H9 (cell line): ENCODE data around the gene ADCY5. TPM values are rescaled to one million over a fixed set of nuclear protein-coding genes. Genes with fewer than 3 reads are reported as not detected.

Source experiments
- DNase-seq: peaks from one replicate; pipeline ENCODE4 v3.0.0-alpha.2; 2017
- H2AFZ ChIP-seq: one replicate; pipeline ENCODE4 v1.6.1; 2013; ENCODE audit warnings: mild to moderate bottlenecking, low read length, control low read depth, moderate library complexity
- H2AK5ac ChIP-seq: 2 replicates; pipeline ENCODE4 v1.6.1; 2013; ENCODE audit warnings: low read length, control low read depth, mixed read lengths; ENCODE audit not compliant: insufficient read length
- H2BK120ac ChIP-seq: one replicate; pipeline ENCODE4 v1.6.1; 2013; ENCODE audit warnings: low read depth, mild to moderate bottlenecking, low read length, control low read depth, inconsistent platforms; ENCODE audit not compliant: poor library complexity, severe bottlenecking
- H2BK12ac ChIP-seq: 2 replicates; pipeline ENCODE4 v1.6.1; 2013; ENCODE audit warnings: low read length, control low read depth, mixed read lengths, low read depth; ENCODE audit not compliant: insufficient read length
- H2BK15ac ChIP-seq: 2 replicates; pipeline ENCODE4 v1.6.1; 2013; ENCODE audit warnings: low read depth, low read length, control low read depth
- H2BK20ac ChIP-seq: one replicate; pipeline ENCODE4 v1.6.1; 2013; ENCODE audit warnings: low read depth, mild to moderate bottlenecking, low read length, control low read depth, inconsistent platforms; ENCODE audit not compliant: poor library complexity, severe bottlenecking
- H2BK5ac ChIP-seq: 2 replicates; pipeline ENCODE4 v1.6.1; 2013; ENCODE audit warnings: low read length, control low read depth, mixed read lengths; ENCODE audit not compliant: insufficient read length
- H3K14ac ChIP-seq: 2 replicates; pipeline ENCODE4 v1.6.1; 2013; ENCODE audit warnings: low read length, control low read depth; ENCODE audit not compliant: insufficient read depth
- H3K18ac ChIP-seq: 2 replicates; pipeline ENCODE4 v1.6.1; 2013; ENCODE audit warnings: low read depth, mild to moderate bottlenecking, mixed read lengths, low read length, control low read depth; ENCODE audit not compliant: insufficient read length
- H3K23ac ChIP-seq: 2 replicates; pipeline ENCODE4 v1.6.1; 2013; ENCODE audit warnings: low read length, control low read depth, mixed read lengths, low read depth; ENCODE audit not compliant: insufficient read length
- H3K23me2 ChIP-seq: 2 replicates; pipeline ENCODE4 v1.6.1; 2013; ENCODE audit warnings: low read depth, mild to moderate bottlenecking, mixed read lengths, low read length, control low read depth; ENCODE audit not compliant: insufficient read length, poor library complexity, severe bottlenecking
- H3K27ac ChIP-seq: 2 replicates; pipeline ENCODE4 v1.5.1; 2013; ENCODE audit warnings: low read length, control low read depth, mixed read lengths, low read depth; ENCODE audit not compliant: insufficient read length
- H3K27me3 ChIP-seq: 2 replicates; pipeline ENCODE4 v1.6.1; 2013; ENCODE audit warnings: low read length, control low read depth, inconsistent platforms; ENCODE audit not compliant: insufficient read depth
- H3K4ac ChIP-seq: 2 replicates; pipeline ENCODE4 v1.6.1; 2013; ENCODE audit warnings: low read depth, mild to moderate bottlenecking, control low read depth, inconsistent platforms, low read length, moderate library complexity
- H3K4me1 ChIP-seq: 2 replicates; pipeline ENCODE4 v1.6.1; 2013; ENCODE audit warnings: low read length, control low read depth, inconsistent platforms; ENCODE audit not compliant: insufficient read depth
- H3K4me2 ChIP-seq: 2 replicates; pipeline ENCODE4 v1.6.1; 2013; ENCODE audit warnings: low read length, control low read depth, mixed read lengths; ENCODE audit not compliant: insufficient read length, insufficient read depth
- H3K56ac ChIP-seq: 2 replicates; pipeline ENCODE4 v1.6.1; 2013; ENCODE audit warnings: low read depth, mild to moderate bottlenecking, mixed read lengths, low read length, control low read depth; ENCODE audit not compliant: insufficient read length
- H3K79me1 ChIP-seq: 2 replicates; pipeline ENCODE4 v1.6.1; 2013; ENCODE audit warnings: low read depth, mild to moderate bottlenecking, moderate library complexity, low read length, control low read depth, inconsistent platforms; ENCODE audit not compliant: insufficient read depth, poor library complexity, severe bottlenecking
- H3K79me2 ChIP-seq: 2 replicates; pipeline ENCODE4 v1.6.1; 2013; ENCODE audit warnings: low read length, control low read depth, inconsistent platforms; ENCODE audit not compliant: insufficient read depth
- H3K9ac ChIP-seq: 2 replicates; pipeline ENCODE4 v1.6.1; 2013; ENCODE audit warnings: low read length, control low read depth, mixed read lengths; ENCODE audit not compliant: insufficient read length; ENCODE audit errors: extremely low read depth
- H3K9me3 ChIP-seq: one replicate; pipeline ENCODE4 v1.6.1; 2013; ENCODE audit warnings: low read depth, low read length, inconsistent platforms; ENCODE audit not compliant: control insufficient read depth
- H3T11ph ChIP-seq: one replicate; pipeline ENCODE4 v1.6.1; 2013; ENCODE audit warnings: mild to moderate bottlenecking, low read length, control low read depth, inconsistent platforms
- H4K20me1 ChIP-seq: one replicate; pipeline ENCODE4 v1.6.1; 2013; ENCODE audit not compliant: control insufficient read depth, insufficient read length, insufficient read depth
- H4K5ac ChIP-seq: 2 replicates; pipeline ENCODE4 v1.6.1; 2013; ENCODE audit warnings: low read depth, mild to moderate bottlenecking, mixed read lengths, low read length, control low read depth; ENCODE audit not compliant: insufficient read length
- H4K8ac ChIP-seq: replicated peaks from 2 replicates; pipeline ENCODE4 v1.6.1; 2013; ENCODE audit warnings: low read length, control low read depth, mixed read lengths, low read depth; ENCODE audit not compliant: insufficient read length
- H4K91ac ChIP-seq: 2 replicates; pipeline ENCODE4 v1.6.1; 2013; ENCODE audit warnings: low read depth, mild to moderate bottlenecking, moderate library complexity, mixed read lengths, low read length, control low read depth; ENCODE audit not compliant: insufficient read length
- H3K27ac Mint-ChIP-seq, 3 experiments: 2 replicates in 2 of 3; 3 replicates in 1 of 3; pipeline ENCODE4 v1.8.0; 2020 to 2021; ENCODE audit warnings: mixed read lengths in 3 of 3, mild to moderate bottlenecking in 1 of 3, moderate library complexity in 1 of 3
- H3K27me3 Mint-ChIP-seq: 2 replicates; pipeline ENCODE4 v1.8.0; 2021; ENCODE audit warnings: low read depth, mild to moderate bottlenecking, moderate library complexity, mixed read lengths
- H3K36me3 Mint-ChIP-seq, 3 experiments: 2 replicates in 2 of 3; 3 replicates in 1 of 3; pipeline ENCODE4 v1.8.0; 2020 to 2021; ENCODE audit warnings: low read depth in 3 of 3, mixed read lengths in 3 of 3; ENCODE audit not compliant: insufficient read depth in 1 of 3
- H3K4me1 Mint-ChIP-seq, 2 experiments: 2 replicates each; pipeline ENCODE4 v1.8.0; 2020; ENCODE audit warnings: mixed read lengths in 2 of 2
- H3K4me3 Mint-ChIP-seq, 2 experiments: 2 replicates in 1 of 2; 3 replicates in 1 of 2; pipeline ENCODE4 v1.8.0; 2020 to 2021; ENCODE audit warnings: mild to moderate bottlenecking in 2 of 2, mixed read lengths in 2 of 2, moderate library complexity in 1 of 2
- H3K9me3 Mint-ChIP-seq, 2 experiments: 2 replicates in 1 of 2; 3 replicates in 1 of 2; pipeline ENCODE4 v1.8.0; 2020; ENCODE audit warnings: mild to moderate bottlenecking in 2 of 2, mixed read lengths in 2 of 2, moderate library complexity in 1 of 2
- WGBS: extraction: QIAGEN DNeasy Blood & Tissue Kit; methylation state at CpG from one replicate; pipeline ENCODE4 v1.1.7; 2013; ENCODE audit warnings: missing lambda C conversion rate, low lambda C conversion rate, mixed read lengths; ENCODE audit not compliant: insufficient read length; ENCODE audit errors: extremely low coverage; 5-methylcytosine and 5-hydroxymethylcytosine counted together
- total RNA-seq: library from RNA; stranded (reverse); gene quantifications from 2 replicates; pipeline ENCODE4 v1.2.1, GENCODE V29; 2021
- TF ChIP-seq, protein P1 (sequence below): fragments of 200-600 bp; sonication (generic); conservative IDR thresholded peaks from 3 replicates; pipeline ENCODE4 v1.8.0; 2021; ENCODE audit warnings: antibody characterized with exemption, mild to moderate bottlenecking

The ADCY5 gene
- total RNA-seq, 1 experiment from 2014 or later: 5.0 TPM

- no peaks in the 10 kb centered on the region; a peak in 1 of 5 replicates for H3K9me3 Mint-ChIP-seq
- no peak overlapping the region for H3T11ph ChIP-seq
- no peak overlapping the region for H2BK120ac ChIP-seq
- no peak overlapping the region for H4K5ac ChIP-seq
- TF ChIP-seq, protein P1, sequence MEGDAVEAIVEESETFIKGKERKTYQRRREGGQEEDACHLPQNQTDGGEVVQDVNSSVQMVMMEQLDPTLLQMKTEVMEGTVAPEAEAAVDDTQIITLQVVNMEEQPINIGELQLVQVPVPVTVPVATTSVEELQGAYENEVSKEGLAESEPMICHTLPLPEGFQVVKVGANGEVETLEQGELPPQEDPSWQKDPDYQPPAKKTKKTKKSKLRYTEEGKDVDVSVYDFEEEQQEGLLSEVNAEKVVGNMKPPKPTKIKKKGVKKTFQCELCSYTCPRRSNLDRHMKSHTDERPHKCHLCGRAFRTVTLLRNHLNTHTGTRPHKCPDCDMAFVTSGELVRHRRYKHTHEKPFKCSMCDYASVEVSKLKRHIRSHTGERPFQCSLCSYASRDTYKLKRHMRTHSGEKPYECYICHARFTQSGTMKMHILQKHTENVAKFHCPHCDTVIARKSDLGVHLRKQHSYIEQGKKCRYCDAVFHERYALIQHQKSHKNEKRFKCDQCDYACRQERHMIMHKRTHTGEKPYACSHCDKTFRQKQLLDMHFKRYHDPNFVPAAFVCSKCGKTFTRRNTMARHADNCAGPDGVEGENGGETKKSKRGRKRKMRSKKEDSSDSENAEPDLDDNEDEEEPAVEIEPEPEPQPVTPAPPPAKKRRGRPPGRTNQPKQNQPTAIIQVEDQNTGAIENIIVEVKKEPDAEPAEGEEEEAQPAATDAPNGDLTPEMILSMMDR: no peak
- no peak overlapping the region for H3K27ac ChIP-seq
- no peaks in the 10 kb centered on the region for H3K79me2 ChIP-seq
- no peak overlapping the region for H2BK5ac ChIP-seq
- H3K23ac ChIP-seq: no peak overlapping the region
- no peak overlapping the region for H3K14ac ChIP-seq
- no peaks in the 10 kb centered on the region for H3K9me3 ChIP-seq
- no peak overlapping the region for H2AK5ac ChIP-seq
- H3K9ac ChIP-seq: no peak overlapping the region
- no peak overlapping the region for H2BK12ac ChIP-seq
- H2AFZ ChIP-seq: no peak overlapping the region
- no peaks in the 10 kb centered on the region for H3K79me1 ChIP-seq
- H3K56ac ChIP-seq: no peak overlapping the region
- WGBS: no CpG with 5 or more reads among the region's 8 CpGs
- H3K27me3 Mint-ChIP-seq: peaks cover 7% of the 10 kb centered on the region
- no peaks in the 10 kb centered on the region for H3K23me2 ChIP-seq
- no peak overlapping the region for H3K4me2 ChIP-seq
- no peak overlapping the region for H4K91ac ChIP-seq
- H2BK15ac ChIP-seq: no peak overlapping the region
- no peak overlapping the region for H4K8ac ChIP-seq
- no peak overlapping the region for H2BK20ac ChIP-seq
- peaks cover 12% of the 10 kb centered on the region for H3K4me1 ChIP-seq
- peaks cover 26 to 32% of the 10 kb centered on the region in 2 experiments for H3K4me1 Mint-ChIP-seq
- no peaks in the 10 kb centered on the region for H4K20me1 ChIP-seq
- DNase-seq: no peak
- H3K27ac Mint-ChIP-seq: no peak overlapping the region
- H3K27me3 ChIP-seq: no peaks in the 10 kb centered on the region
- H3K18ac ChIP-seq: no peak overlapping the region
- H3K4me3 Mint-ChIP-seq: no peak overlapping the region
- H3K36me3 Mint-ChIP-seq: no peaks in the 10 kb centered on the region; a peak in 1 of 7 replicates
- no peak overlapping the region for H3K4ac ChIP-seq
These were observed 11.0 kb upstream of the ADCY5 start for GRCh38 chr3:123459862-123460261.
